GM18508 (cell line): ENCODE data around the gene ENG.
"Not testable (repeated sequence)": the region's sequence is repeated elsewhere in the genome, so short reads cannot be mapped to it uniquely, and the experiment has no call there.

Experiments
- ATAC-seq: cut with Tn5 transposase; IDR thresholded peaks from one replicate; pipeline ENCODE4 v1.9.1; 2021; ENCODE audit warnings: moderate number of reproducible peaks; ENCODE audit not compliant: insufficient read depth, unreplicated experiment

Gene ENG

GRCh38 chr9:127781806-127782205 is 72.7 kb downstream of the ENG start:
- no peak for ATAC-seq

GRCh38 chr9:127780909-127781308 is 73.5 kb downstream of the ENG start:
- not testable (repeated sequence) for ATAC-seq

- no peak for ATAC-seq
Observed at GRCh38 chr9:127780126-127780885, 74.2 kb downstream of the ENG start.

GRCh38 chr9:127779136-127779981 is 75.1 kb downstream of the ENG start:
- ATAC-seq: peak; percentile 40

GRCh38 chr9:127778280-127779135 is 76.0 kb downstream of the ENG start, which contains the start of gene SH2D3C:
TSS of gene SH2D3C (minus strand) at chr9:127778666. CDS start at chr9:127778627, 39 bp downstream.
- no peak for ATAC-seq

- no peak for ATAC-seq
Observed at GRCh38 chr9:127777368-127777980, 77.0 kb downstream of the ENG start.

- no peak for ATAC-seq
Observed at GRCh38 chr9:127776924-127777289, 77.6 kb downstream of the ENG start.

GRCh38 chr9:127776195-127776923 is 78.1 kb downstream of the ENG start:
- ATAC-seq: no peak

GRCh38 chr9:127773981-127774380 is 80.5 kb downstream of the ENG start:
- ATAC-seq: no peak

- no peak for ATAC-seq
Observed at GRCh38 chr9:127773272-127773671, 81.2 kb downstream of the ENG start.

GRCh38 chr9:127772603-127773002 is 81.9 kb downstream of the ENG start:
- no peak for ATAC-seq

GRCh38 chr9:127771570-127772189 is 82.8 kb downstream of the ENG start:
- ATAC-seq: no peak

- no peak for ATAC-seq
Observed at GRCh38 chr9:127770905-127771569, 83.4 kb downstream of the ENG start.

GRCh38 chr9:127770583-127770904 is 83.9 kb downstream of the ENG start:
- ATAC-seq: no peak

- ATAC-seq: no peak
Observed at GRCh38 chr9:127769929-127770582, 84.4 kb downstream of the ENG start.

- ATAC-seq: no peak
Observed at GRCh38 chr9:127769101-127769500, 85.4 kb downstream of the ENG start.

GRCh38 chr9:127768698-127769097 is 85.8 kb downstream of the ENG start:
- ATAC-seq: no peak

- ATAC-seq: no peak
Observed at GRCh38 chr9:127767909-127768331, 86.5 kb downstream of the ENG start.
